H9 (cell line): ENCODE measurements around the gene CCT3. TPM values are rescaled to one million over a fixed set of nuclear protein-coding genes. Genes with fewer than 3 reads are reported as not detected.

Experiments
- DNase-seq: peaks from one replicate; pipeline ENCODE4 v3.0.0-alpha.2; 2017
- H2AFZ ChIP-seq: one replicate; pipeline ENCODE4 v1.6.1; 2013; ENCODE audit warnings: mild to moderate bottlenecking, low read length, control low read depth, moderate library complexity
- H2AK5ac ChIP-seq: 2 replicates; pipeline ENCODE4 v1.6.1; 2013; ENCODE audit warnings: low read length, control low read depth, mixed read lengths; ENCODE audit not compliant: insufficient read length
- H2BK120ac ChIP-seq: one replicate; pipeline ENCODE4 v1.6.1; 2013; ENCODE audit warnings: low read depth, mild to moderate bottlenecking, low read length, control low read depth, inconsistent platforms; ENCODE audit not compliant: poor library complexity, severe bottlenecking
- H2BK12ac ChIP-seq: 2 replicates; pipeline ENCODE4 v1.6.1; 2013; ENCODE audit warnings: low read length, control low read depth, mixed read lengths, low read depth; ENCODE audit not compliant: insufficient read length
- H2BK15ac ChIP-seq: 2 replicates; pipeline ENCODE4 v1.6.1; 2013; ENCODE audit warnings: low read depth, low read length, control low read depth
- H2BK20ac ChIP-seq: one replicate; pipeline ENCODE4 v1.6.1; 2013; ENCODE audit warnings: low read depth, mild to moderate bottlenecking, low read length, control low read depth, inconsistent platforms; ENCODE audit not compliant: poor library complexity, severe bottlenecking
- H2BK5ac ChIP-seq: 2 replicates; pipeline ENCODE4 v1.6.1; 2013; ENCODE audit warnings: low read length, control low read depth, mixed read lengths; ENCODE audit not compliant: insufficient read length
- H3K14ac ChIP-seq: 2 replicates; pipeline ENCODE4 v1.6.1; 2013; ENCODE audit warnings: low read length, control low read depth; ENCODE audit not compliant: insufficient read depth
- H3K18ac ChIP-seq: 2 replicates; pipeline ENCODE4 v1.6.1; 2013; ENCODE audit warnings: low read depth, mild to moderate bottlenecking, mixed read lengths, low read length, control low read depth; ENCODE audit not compliant: insufficient read length
- H3K23ac ChIP-seq: 2 replicates; pipeline ENCODE4 v1.6.1; 2013; ENCODE audit warnings: low read length, control low read depth, mixed read lengths, low read depth; ENCODE audit not compliant: insufficient read length
- H3K23me2 ChIP-seq: 2 replicates; pipeline ENCODE4 v1.6.1; 2013; ENCODE audit warnings: low read depth, mild to moderate bottlenecking, mixed read lengths, low read length, control low read depth; ENCODE audit not compliant: insufficient read length, poor library complexity, severe bottlenecking
- H3K27ac ChIP-seq: 2 replicates; pipeline ENCODE4 v1.5.1; 2013; ENCODE audit warnings: low read length, control low read depth, mixed read lengths, low read depth; ENCODE audit not compliant: insufficient read length
- H3K27me3 ChIP-seq: 2 replicates; pipeline ENCODE4 v1.6.1; 2013; ENCODE audit warnings: low read length, control low read depth, inconsistent platforms; ENCODE audit not compliant: insufficient read depth
- H3K4ac ChIP-seq: 2 replicates; pipeline ENCODE4 v1.6.1; 2013; ENCODE audit warnings: low read depth, mild to moderate bottlenecking, control low read depth, inconsistent platforms, low read length, moderate library complexity
- H3K4me1 ChIP-seq: 2 replicates; pipeline ENCODE4 v1.6.1; 2013; ENCODE audit warnings: low read length, control low read depth, inconsistent platforms; ENCODE audit not compliant: insufficient read depth
- H3K4me2 ChIP-seq: 2 replicates; pipeline ENCODE4 v1.6.1; 2013; ENCODE audit warnings: low read length, control low read depth, mixed read lengths; ENCODE audit not compliant: insufficient read length, insufficient read depth
- H3K56ac ChIP-seq: 2 replicates; pipeline ENCODE4 v1.6.1; 2013; ENCODE audit warnings: low read depth, mild to moderate bottlenecking, mixed read lengths, low read length, control low read depth; ENCODE audit not compliant: insufficient read length
- H3K79me1 ChIP-seq: 2 replicates; pipeline ENCODE4 v1.6.1; 2013; ENCODE audit warnings: low read depth, mild to moderate bottlenecking, moderate library complexity, low read length, control low read depth, inconsistent platforms; ENCODE audit not compliant: insufficient read depth, poor library complexity, severe bottlenecking
- H3K79me2 ChIP-seq: 2 replicates; pipeline ENCODE4 v1.6.1; 2013; ENCODE audit warnings: low read length, control low read depth, inconsistent platforms; ENCODE audit not compliant: insufficient read depth
- H3K9ac ChIP-seq: 2 replicates; pipeline ENCODE4 v1.6.1; 2013; ENCODE audit warnings: low read length, control low read depth, mixed read lengths; ENCODE audit not compliant: insufficient read length; ENCODE audit errors: extremely low read depth
- H3K9me3 ChIP-seq: one replicate; pipeline ENCODE4 v1.6.1; 2013; ENCODE audit warnings: low read depth, low read length, inconsistent platforms; ENCODE audit not compliant: control insufficient read depth
- H3T11ph ChIP-seq: one replicate; pipeline ENCODE4 v1.6.1; 2013; ENCODE audit warnings: mild to moderate bottlenecking, low read length, control low read depth, inconsistent platforms
- H4K20me1 ChIP-seq: one replicate; pipeline ENCODE4 v1.6.1; 2013; ENCODE audit not compliant: control insufficient read depth, insufficient read length, insufficient read depth
- H4K5ac ChIP-seq: 2 replicates; pipeline ENCODE4 v1.6.1; 2013; ENCODE audit warnings: low read depth, mild to moderate bottlenecking, mixed read lengths, low read length, control low read depth; ENCODE audit not compliant: insufficient read length
- H4K8ac ChIP-seq: replicated peaks from 2 replicates; pipeline ENCODE4 v1.6.1; 2013; ENCODE audit warnings: low read length, control low read depth, mixed read lengths, low read depth; ENCODE audit not compliant: insufficient read length
- H4K91ac ChIP-seq: 2 replicates; pipeline ENCODE4 v1.6.1; 2013; ENCODE audit warnings: low read depth, mild to moderate bottlenecking, moderate library complexity, mixed read lengths, low read length, control low read depth; ENCODE audit not compliant: insufficient read length
- H3K27ac Mint-ChIP-seq, 3 experiments: 2 replicates in 2 of 3; 3 replicates in 1 of 3; pipeline ENCODE4 v1.8.0; 2020 to 2021; ENCODE audit warnings: mixed read lengths in 3 of 3, mild to moderate bottlenecking in 1 of 3, moderate library complexity in 1 of 3
- H3K27me3 Mint-ChIP-seq: 2 replicates; pipeline ENCODE4 v1.8.0; 2021; ENCODE audit warnings: low read depth, mild to moderate bottlenecking, moderate library complexity, mixed read lengths
- H3K36me3 Mint-ChIP-seq, 3 experiments: 2 replicates in 2 of 3; 3 replicates in 1 of 3; pipeline ENCODE4 v1.8.0; 2020 to 2021; ENCODE audit warnings: low read depth in 3 of 3, mixed read lengths in 3 of 3; ENCODE audit not compliant: insufficient read depth in 1 of 3
- H3K4me1 Mint-ChIP-seq, 2 experiments: 2 replicates each; pipeline ENCODE4 v1.8.0; 2020; ENCODE audit warnings: mixed read lengths in 2 of 2
- H3K4me3 Mint-ChIP-seq, 2 experiments: 2 replicates in 1 of 2; 3 replicates in 1 of 2; pipeline ENCODE4 v1.8.0; 2020 to 2021; ENCODE audit warnings: mild to moderate bottlenecking in 2 of 2, mixed read lengths in 2 of 2, moderate library complexity in 1 of 2
- H3K9me3 Mint-ChIP-seq, 2 experiments: 2 replicates in 1 of 2; 3 replicates in 1 of 2; pipeline ENCODE4 v1.8.0; 2020; ENCODE audit warnings: mild to moderate bottlenecking in 2 of 2, mixed read lengths in 2 of 2, moderate library complexity in 1 of 2
- WGBS: extraction: QIAGEN DNeasy Blood & Tissue Kit; methylation state at CpG from one replicate; pipeline ENCODE4 v1.1.7; 2013; ENCODE audit warnings: missing lambda C conversion rate, low lambda C conversion rate, mixed read lengths; ENCODE audit not compliant: insufficient read length; ENCODE audit errors: extremely low coverage; 5-methylcytosine and 5-hydroxymethylcytosine counted together
- total RNA-seq: library from RNA; stranded (reverse); gene quantifications from 2 replicates; pipeline ENCODE4 v1.2.1, GENCODE V29; 2021
- TF ChIP-seq, protein P1 (sequence below): fragments of 200-600 bp; sonication (generic); conservative IDR thresholded peaks from 3 replicates; pipeline ENCODE4 v1.8.0; 2021; ENCODE audit warnings: antibody characterized with exemption, mild to moderate bottlenecking

Gene CCT3
- total RNA-seq, 1 experiment from 2014 or later: 524 TPM

DNA sequence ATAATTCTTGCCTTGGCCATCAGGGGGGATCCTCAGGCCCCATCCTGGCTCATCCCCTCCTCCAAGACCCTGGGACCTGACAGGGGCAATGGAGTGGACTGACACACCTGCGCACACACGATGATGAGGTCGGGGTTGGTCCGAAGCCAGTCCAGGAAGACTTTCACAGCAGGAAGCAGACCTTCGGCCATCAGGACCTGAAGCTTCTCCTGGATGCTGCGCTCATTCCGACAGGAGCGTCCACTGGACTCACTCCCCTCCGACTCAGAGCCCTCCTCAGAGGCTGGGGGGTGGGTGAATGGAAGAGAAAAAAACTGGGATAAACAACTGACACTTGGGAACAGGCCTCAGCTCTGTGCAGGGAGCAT, 74.8 kb downstream of the CCT3 start:
- Histone ChIP-seq H3K18ac (no peak overlapping the region), H3T11ph (no peak overlapping the region), H2BK20ac (no peak overlapping the region), H3K4me2 (no peak overlapping the region), H2BK5ac (no peak overlapping the region), H2AFZ (no peak overlapping the region), H3K4ac (no peak overlapping the region), H4K8ac (no peak overlapping the region), H3K23ac (no peak overlapping the region), H3K9me3 (no peaks in the 10 kb centered on the region), H3K79me1 (no peaks in the 10 kb centered on the region), H3K9ac (no peak overlapping the region), H2BK15ac (no peak overlapping the region), H3K79me2 (no peaks in the 10 kb centered on the region), H3K23me2 (no peaks in the 10 kb centered on the region), H3K14ac (no peak overlapping the region), H3K27me3 (no peaks in the 10 kb centered on the region), H4K91ac (no peak overlapping the region), H2AK5ac (no peak overlapping the region), H4K5ac (no peak overlapping the region), H3K27ac (no peak overlapping the region), H2BK120ac (no peak overlapping the region), H3K4me1 (no peaks in the 10 kb centered on the region), H3K56ac (no peak overlapping the region), H4K20me1 (no peaks in the 10 kb centered on the region), H2BK12ac (no peak overlapping the region)
- Mint-ChIP-seq H3K4me3 (no peak overlapping the region), H3K27me3 (no peaks in the 10 kb centered on the region), H3K27ac (no peak overlapping the region), H3K9me3 (no peaks in the 10 kb centered on the region), H3K4me1 (no peaks in the 10 kb centered on the region), H3K36me3 (peaks cover 71 to 97% (median 88%) of the 10 kb centered on the region in 3 experiments)
- WGBS: no CpG with 5 or more reads among the region's 9 CpGs
- TF ChIP-seq, protein P1, sequence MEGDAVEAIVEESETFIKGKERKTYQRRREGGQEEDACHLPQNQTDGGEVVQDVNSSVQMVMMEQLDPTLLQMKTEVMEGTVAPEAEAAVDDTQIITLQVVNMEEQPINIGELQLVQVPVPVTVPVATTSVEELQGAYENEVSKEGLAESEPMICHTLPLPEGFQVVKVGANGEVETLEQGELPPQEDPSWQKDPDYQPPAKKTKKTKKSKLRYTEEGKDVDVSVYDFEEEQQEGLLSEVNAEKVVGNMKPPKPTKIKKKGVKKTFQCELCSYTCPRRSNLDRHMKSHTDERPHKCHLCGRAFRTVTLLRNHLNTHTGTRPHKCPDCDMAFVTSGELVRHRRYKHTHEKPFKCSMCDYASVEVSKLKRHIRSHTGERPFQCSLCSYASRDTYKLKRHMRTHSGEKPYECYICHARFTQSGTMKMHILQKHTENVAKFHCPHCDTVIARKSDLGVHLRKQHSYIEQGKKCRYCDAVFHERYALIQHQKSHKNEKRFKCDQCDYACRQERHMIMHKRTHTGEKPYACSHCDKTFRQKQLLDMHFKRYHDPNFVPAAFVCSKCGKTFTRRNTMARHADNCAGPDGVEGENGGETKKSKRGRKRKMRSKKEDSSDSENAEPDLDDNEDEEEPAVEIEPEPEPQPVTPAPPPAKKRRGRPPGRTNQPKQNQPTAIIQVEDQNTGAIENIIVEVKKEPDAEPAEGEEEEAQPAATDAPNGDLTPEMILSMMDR: no peak
- DNase-seq: no peak
